SK-N-SH treated with all-trans-retinoic acid at 6 μM for 48 hours (cell line): ENCODE measurements around the gene SCAP.
"Not testable (repeated sequence)": the region's sequence is repeated elsewhere in the genome, so short reads cannot be mapped to it uniquely, and the experiment has no call there.

Experiments used
- ATAC-seq: fragments of 200-7000 bp; cut with Tn5 transposase; 3 replicates; pipeline ENCODE4 v1.9.1; 2020; ENCODE audit warnings: mild to moderate bottlenecking, moderate library complexity
- CREB5 ChIP-seq: fragments of 250-450 bp; sonication (Bioruptor Pico); IDR thresholded peaks from 2 replicates; pipeline ENCODE4 v1.5.1; 2020; ENCODE audit warnings: low read depth, mild to moderate bottlenecking, moderate library complexity
- CSDC2 ChIP-seq: fragments of 250-450 bp; sonication (Bioruptor Pico); IDR thresholded peaks from 2 replicates; pipeline ENCODE4 v1.5.0; 2020; ENCODE audit warnings: mild to moderate bottlenecking, moderate library complexity
- CSRNP3 ChIP-seq: fragments of 250-450 bp; sonication (Bioruptor Pico); IDR thresholded peaks from 2 replicates; pipeline ENCODE4 v1.5.1; 2021; ENCODE audit warnings: mild to moderate bottlenecking, moderate library complexity
- ESRRG ChIP-seq: fragments of 250-450 bp; sonication (Bioruptor Pico); IDR thresholded peaks from 2 replicates; pipeline ENCODE4 v1.6.1; 2021; ENCODE audit warnings: mild to moderate bottlenecking
- GLIS3 ChIP-seq: fragments of 250-450 bp; sonication (Bioruptor Pico); IDR thresholded peaks from 2 replicates; pipeline ENCODE4 v1.5.0; 2020; ENCODE audit warnings: mild to moderate bottlenecking, moderate library complexity
- ISL1 ChIP-seq: fragments of 250-450 bp; sonication (Bioruptor Pico); IDR thresholded peaks from 2 replicates; pipeline ENCODE4 v2.1.2; 2022; ENCODE audit warnings: mild to moderate bottlenecking, moderate library complexity
- OSR1 ChIP-seq: fragments of 250-450 bp; sonication (Bioruptor Pico); IDR thresholded peaks from 2 replicates; pipeline ENCODE4 v1.8.0; 2022; ENCODE audit warnings: moderate library complexity, mild to moderate bottlenecking, inconsistent platforms
- PATZ1 ChIP-seq: fragments of 250-450 bp; sonication (Bioruptor Pico); IDR thresholded peaks from 2 replicates; pipeline ENCODE4 v1.8.0; 2020; ENCODE audit warnings: mild to moderate bottlenecking, moderate library complexity, borderline replicate concordance
- POU6F1 ChIP-seq: fragments of 250-450 bp; sonication (Bioruptor Pico); IDR thresholded peaks from 2 replicates; pipeline ENCODE4 v1.8.0; 2021; ENCODE audit warnings: low read depth, mild to moderate bottlenecking, moderate library complexity, borderline replicate concordance
- PPARA ChIP-seq: fragments of 250-450 bp; sonication (Bioruptor Pico); IDR thresholded peaks from 2 replicates; pipeline ENCODE4 v1.5.0; 2020; ENCODE audit warnings: mild to moderate bottlenecking, borderline replicate concordance
- SNAI2 ChIP-seq: fragments of 250-450 bp; sonication (Bioruptor Pico); IDR thresholded peaks from 2 replicates; pipeline ENCODE4 v1.5.0; 2020; ENCODE audit warnings: mild to moderate bottlenecking, moderate library complexity
- TCF4 ChIP-seq: fragments of 250-450 bp; sonication (Bioruptor Pico); IDR thresholded peaks from 2 replicates; pipeline ENCODE4 v1.8.0; 2021; ENCODE audit warnings: mild to moderate bottlenecking, moderate library complexity, borderline replicate concordance
- TOX ChIP-seq: fragments of 250-450 bp; sonication (Bioruptor Pico); IDR thresholded peaks from 2 replicates; pipeline ENCODE4 v1.8.0; 2021; ENCODE audit warnings: mild to moderate bottlenecking, moderate library complexity, borderline replicate concordance
- TSHZ2 ChIP-seq: fragments of 250-450 bp; sonication (Bioruptor Pico); IDR thresholded peaks from 2 replicates; pipeline ENCODE4 v1.5.0; 2020; ENCODE audit warnings: mild to moderate bottlenecking, moderate library complexity
- ZC3H10 ChIP-seq: fragments of 250-450 bp; sonication (Bioruptor Pico); IDR thresholded peaks from 2 replicates; pipeline ENCODE4 v1.5.1; 2021; ENCODE audit warnings: mild to moderate bottlenecking, moderate library complexity
- ZFP3 ChIP-seq: fragments of 250-450 bp; sonication (Bioruptor Pico); IDR thresholded peaks from 2 replicates; pipeline ENCODE4 v1.5.0; 2020; ENCODE audit warnings: mild to moderate bottlenecking, moderate library complexity
- ZNF565 ChIP-seq: fragments of 450-650 bp; formaldehyde crosslinking; conservative IDR thresholded peaks from 2 replicates; pipeline ENCODE4 v1.5.0; 2020; ENCODE audit warnings: low read depth, mild to moderate bottlenecking, moderate library complexity
- ZNF70 ChIP-seq: fragments of 450-650 bp; formaldehyde crosslinking; IDR thresholded peaks from 2 replicates; pipeline ENCODE4 v1.5.0; 2020; ENCODE audit warnings: mild to moderate bottlenecking, moderate library complexity
- ZNF8 ChIP-seq: fragments of 450-650 bp; formaldehyde crosslinking; IDR thresholded peaks from 2 replicates; pipeline ENCODE4 v1.5.0; 2020; ENCODE audit warnings: mild to moderate bottlenecking, moderate library complexity

SCAP gene

GRCh38 chr3:47469616-47470015 lies 6.1 kb downstream of the SCAP start:
- ATAC-seq: no peak
- TF ChIP-seq POU6F1 (CRISPR knock-in tag) (no peak), GLIS3 (no peak), ZNF70 (CRISPR knock-in tag) (no peak), CSRNP3 (no peak), PPARA (CRISPR knock-in tag) (no peak), PATZ1 (CRISPR knock-in tag) (no peak), TSHZ2 (no peak), ZNF565 (CRISPR knock-in tag) (no peak)

- not testable (repeated sequence) for ATAC-seq
Observed at GRCh38 chr3:47468315-47468714, 7.4 kb downstream of the SCAP start.

- ATAC-seq: no peak
- TF ChIP-seq PPARA (CRISPR knock-in tag) (no peak), ZFP3 (no peak), ZNF70 (CRISPR knock-in tag) (no peak), CSDC2 (CRISPR knock-in tag) (no peak), CREB5 (no peak), ZC3H10 (CRISPR knock-in tag) (no peak), ISL1 (no peak), PATZ1 (CRISPR knock-in tag) (no peak)
Observed at GRCh38 chr3:47464588-47464987, 11.2 kb downstream of the SCAP start.

GRCh38 chr3:47459534-47460085 lies 16.1 kb downstream of the SCAP start:
- not testable (repeated sequence) for ATAC-seq

GRCh38 chr3:47456984-47457383 lies 18.8 kb downstream of the SCAP start:
- ATAC-seq: no peak
- TF ChIP-seq TOX (CRISPR knock-in tag): no peak
- TF ChIP-seq CSRNP3: no peak
- no peak for TF ChIP-seq SNAI2
- TF ChIP-seq PPARA (CRISPR knock-in tag): no peak
- TF ChIP-seq ZNF8: no peak
- no peak for TF ChIP-seq OSR1
- no peak for TF ChIP-seq CSDC2 (CRISPR knock-in tag)
- TF ChIP-seq POU6F1 (CRISPR knock-in tag): no peak
- TF ChIP-seq TCF4 (CRISPR knock-in tag): no peak
- TF ChIP-seq ESRRG (CRISPR knock-in tag): no peak
